Measurements from ENCODE around the gene ACR.
"Not testable (repeated sequence)": the region's sequence is repeated elsewhere in the genome, so short reads cannot be mapped to it uniquely, and the experiment has no call there.

ACR gene

DNA sequence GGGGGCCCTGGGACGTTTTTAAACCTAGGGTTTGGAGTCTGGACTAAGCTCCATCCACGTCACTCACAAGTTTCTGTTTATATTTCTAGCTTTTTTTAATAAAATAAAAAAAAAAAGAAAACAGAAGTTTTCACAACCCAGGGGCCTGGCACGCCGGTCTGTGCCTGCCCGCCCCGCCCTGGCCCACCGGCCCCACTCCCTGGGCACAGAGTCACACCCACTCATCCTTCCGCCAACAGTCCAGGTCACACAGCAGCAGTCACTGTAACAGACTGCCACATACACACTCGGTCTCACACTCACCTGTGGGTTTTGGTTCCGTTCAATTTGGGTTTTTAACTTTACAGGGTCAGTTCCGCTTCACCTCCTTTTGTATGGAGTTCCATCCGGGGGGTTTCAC, 5.3 kb upstream of the ACR start:
- no peak for DNase-seq (ENCODE audit: low spot score)

- DNase-seq (ENCODE audit: low spot score): no peak
Observed at GRCh38 chr22:50733521-50734342, 4.3 kb upstream of the ACR start.

DNA sequence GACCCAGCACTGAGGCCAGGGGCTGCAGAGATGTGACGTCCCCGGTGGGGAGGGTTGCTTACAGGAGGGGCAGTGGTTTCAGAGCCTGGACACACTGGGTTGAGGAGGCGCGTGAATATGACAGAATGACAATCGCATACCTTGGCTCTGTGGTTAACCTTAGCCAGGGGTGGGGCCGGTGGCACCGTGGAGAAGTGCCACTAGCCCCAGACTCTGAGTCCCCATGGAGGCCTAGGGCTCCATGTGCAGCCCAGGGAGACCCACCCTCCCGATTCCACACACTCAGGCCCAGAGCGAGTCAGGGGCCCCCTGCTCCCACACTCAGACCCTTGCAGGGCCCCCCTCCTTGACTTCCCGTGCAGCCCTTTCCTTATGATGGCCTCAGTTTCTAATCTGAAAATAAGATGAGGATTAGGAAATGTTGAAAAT, 3.6 kb upstream of the ACR start:
- DNase-seq (ENCODE audit: low spot score): no peak

DNA sequence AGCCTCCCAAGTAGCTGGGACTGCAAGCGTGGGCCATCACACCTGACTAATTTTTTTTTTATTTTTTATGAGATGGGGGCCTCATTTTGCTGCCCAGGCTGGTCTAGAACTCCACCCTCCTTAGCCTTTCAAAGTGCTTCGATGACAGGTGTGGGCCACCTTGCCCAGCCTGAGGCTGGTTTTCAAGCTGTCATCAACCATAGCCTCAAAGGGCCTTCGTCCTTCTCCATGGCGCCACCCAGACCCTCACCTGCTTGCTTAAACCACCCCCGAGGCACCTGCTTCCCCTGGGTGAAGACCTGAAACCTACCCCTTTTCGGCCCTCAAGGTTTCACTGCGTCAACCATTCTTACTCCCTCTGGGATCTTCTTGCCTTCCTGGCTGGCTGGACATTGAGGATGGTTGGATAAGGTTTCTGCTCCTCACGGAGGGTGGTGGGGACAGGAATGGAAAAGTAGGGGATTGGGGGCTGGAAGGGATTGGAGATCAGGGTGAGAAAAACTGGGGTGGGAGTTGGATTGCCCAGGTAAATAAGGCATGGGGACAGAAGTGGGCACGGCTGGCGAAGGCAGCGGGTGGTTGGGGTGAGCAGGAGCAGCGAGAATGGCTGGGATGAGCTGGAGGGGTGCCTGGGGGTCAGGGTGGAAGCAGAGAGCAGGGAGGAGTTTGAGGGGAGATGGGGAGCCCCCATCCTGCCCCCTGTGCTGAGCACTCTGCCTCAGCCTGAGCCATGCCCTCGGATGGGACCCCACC, 2.8 kb upstream of the ACR start:
- DNase-seq (ENCODE audit: low spot score): no peak

- DNase-seq (ENCODE audit: low spot score): no peak
Observed at GRCh38 chr22:50735739-50736030, 2.3 kb upstream of the ACR start.

DNA sequence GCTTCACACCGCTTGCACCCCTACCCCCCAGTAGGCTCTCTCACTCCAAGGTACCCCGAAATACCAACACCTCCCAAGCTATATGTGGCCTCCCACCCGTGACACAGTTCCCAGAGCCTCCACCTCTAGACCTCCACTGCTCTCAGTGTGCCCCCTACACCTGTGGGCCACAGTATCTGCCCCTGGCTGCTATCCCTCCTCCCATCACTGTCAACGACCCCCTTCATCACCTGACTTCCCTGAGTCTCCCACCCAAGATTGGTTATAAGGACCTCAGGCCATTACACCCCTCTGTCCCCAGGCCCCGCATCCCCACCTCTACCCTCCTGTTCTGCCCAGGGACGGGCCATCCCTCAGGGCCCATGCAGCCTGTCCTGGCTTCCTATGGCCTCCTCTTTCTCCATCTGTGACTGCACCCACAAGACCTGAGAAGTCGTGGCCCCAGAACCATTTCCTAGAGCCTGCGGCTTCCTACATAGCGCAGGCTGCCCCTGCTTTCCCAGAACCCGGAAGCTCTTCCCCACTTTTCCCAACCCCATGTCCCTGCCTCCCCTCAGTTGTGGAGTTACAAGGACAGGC, 734 bp downstream of the ACR start:
- no peak for DNase-seq (ENCODE audit: low spot score)

DNA sequence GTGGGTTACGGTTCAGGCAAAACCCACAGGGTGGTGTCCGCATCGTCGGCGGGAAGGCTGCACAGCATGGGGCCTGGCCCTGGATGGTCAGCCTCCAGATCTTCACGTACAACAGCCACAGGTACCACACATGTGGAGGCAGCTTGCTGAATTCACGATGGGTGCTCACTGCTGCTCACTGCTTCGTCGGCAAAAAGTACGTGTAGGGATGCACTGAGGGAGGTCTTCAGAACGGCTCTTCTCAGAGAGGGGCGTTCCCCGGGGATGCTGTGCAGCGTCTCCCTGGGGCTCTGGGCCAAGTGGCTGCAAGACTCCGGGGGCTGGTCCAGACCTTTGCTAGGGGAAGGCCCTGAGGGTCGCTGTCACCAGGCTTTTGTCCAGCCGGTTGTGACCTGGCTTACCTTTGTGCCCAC, 1.3 kb downstream of the ACR start:
- DNase-seq (ENCODE audit: low spot score): no peak

DNA sequence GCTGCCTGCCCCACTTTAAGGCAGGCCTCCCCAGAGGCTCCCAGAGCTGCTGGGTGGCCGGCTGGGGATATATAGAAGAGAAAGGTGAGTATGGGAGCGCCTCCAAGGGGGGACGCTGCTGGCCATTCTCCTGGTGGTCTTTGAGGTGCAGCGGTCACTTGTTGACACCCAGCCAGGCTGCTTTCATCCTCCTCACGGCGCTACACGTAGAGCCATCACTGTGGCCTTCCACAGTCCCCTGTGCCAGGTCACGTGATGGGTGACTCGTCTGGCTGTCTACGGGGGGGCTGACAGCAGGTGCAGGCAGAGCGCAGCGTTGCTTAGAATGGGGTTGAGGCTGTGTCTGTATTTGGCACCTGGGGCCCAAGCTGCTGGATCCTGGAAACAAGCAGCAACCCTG, 1.9 kb downstream of the ACR start:
- DNase-seq (ENCODE audit: low spot score): no peak

GRCh38 chr22:50740714-50741113, 2.7 kb downstream of the ACR start:
- DNase-seq (ENCODE audit: low spot score): not testable (repeated sequence)

GRCh38 chr22:50744424-50744823, 6.4 kb downstream of the ACR start:
- not testable (repeated sequence) for DNase-seq (ENCODE audit: low spot score)

DNA sequence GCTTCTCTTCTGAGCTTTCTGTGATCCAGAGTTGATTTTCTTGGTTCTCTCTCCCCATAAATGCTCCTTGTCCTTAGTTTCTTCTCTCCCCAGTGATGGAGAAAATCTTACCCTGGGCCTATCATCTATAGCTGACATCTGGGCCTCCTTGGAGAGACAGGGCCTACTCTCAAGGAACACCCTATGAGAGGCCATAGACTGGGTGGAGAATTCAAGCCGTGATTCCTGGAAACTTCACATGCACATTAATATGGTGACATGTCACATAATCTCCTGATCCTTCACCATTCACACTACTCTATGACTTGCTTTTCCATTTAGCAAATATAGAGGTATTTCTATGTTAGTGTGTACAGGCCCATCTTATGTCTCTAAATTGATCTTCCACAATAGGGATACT, 9.5 kb downstream of the ACR start:
- DNase-seq (ENCODE audit: low spot score): not testable (repeated sequence)

- not testable (repeated sequence) for DNase-seq (ENCODE audit: low spot score)
Observed at GRCh38 chr22:50748630-50749029, 10.6 kb downstream of the ACR start.

DNA sequence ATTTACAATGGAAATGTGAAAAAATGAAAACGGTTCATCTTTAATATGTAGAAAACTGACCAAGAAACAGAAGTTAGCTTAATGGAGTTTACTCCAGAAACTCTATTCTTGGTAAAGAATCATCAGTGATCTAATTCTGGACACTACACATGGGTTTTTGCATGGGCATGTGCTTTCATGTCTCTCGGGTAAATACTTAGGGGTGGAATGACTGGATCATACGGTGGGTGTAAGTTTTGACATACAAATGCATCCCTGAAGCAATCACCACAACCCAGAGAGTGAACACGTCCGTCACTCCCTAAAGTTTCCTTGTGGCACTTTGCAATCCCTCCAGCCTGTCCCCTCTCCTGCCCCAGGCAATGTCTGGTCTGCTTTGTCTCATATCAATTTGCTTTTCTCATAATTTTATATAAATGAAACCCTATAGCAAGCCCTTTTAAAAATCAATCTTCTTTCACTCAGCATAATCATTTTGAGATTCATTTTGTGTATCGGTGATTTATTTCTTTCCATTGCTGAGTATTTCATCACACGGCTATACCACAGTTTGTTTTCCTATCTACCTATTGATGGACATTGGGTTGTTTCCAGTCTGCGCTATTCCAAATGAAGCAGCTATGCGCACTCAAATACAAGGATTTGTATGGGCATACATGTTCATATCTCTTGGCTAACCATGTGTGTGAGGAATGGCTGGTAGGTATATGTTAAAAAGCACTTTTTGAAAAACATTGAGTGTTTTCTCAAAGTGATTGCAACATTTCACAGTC, 11.5 kb downstream of the ACR start:
- DNase-seq (ENCODE audit: low spot score): not testable (repeated sequence)

DNA sequence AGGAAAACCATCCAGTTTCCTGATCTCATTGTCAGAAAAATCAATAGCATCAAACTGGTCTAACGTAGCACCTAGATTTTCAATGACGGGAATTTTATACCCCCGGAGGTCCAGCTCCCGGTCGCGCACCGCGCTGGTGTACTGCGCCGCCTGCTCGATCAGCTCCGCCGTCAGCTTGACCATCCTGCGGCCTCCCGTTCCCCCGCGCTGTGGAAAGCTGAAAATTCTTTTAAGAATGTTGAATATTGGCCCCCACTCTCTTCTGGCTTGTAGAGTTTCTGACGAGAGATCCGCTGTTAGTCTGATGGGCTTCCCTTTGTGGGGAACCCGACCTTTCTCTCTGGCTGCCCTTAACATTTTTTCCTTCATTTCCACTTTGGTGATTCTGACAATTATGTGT, 17.2 kb downstream of the ACR start:
- not testable (repeated sequence) for DNase-seq (ENCODE audit: low spot score)

DNA sequence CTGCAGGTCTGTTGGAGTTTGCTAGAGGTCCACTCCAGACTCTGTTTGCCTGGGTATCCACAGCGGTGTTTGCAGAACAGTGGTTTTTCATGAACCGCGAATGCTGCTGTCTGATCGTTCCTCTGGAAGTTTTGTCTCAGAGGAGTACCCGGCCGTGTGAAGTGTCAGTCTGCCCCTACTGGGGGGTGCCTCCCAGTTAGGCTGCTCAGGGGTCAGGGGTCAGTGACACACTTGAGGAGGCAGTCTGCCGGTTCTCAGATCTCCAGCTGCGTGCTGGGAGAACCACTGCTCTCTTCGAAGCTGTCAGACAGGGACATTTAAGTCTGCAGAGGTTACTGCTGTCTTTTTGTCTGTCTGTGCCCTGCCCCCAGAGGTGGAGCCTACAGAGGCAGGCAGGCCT, 18.4 kb downstream of the ACR start:
- DNase-seq (ENCODE audit: low spot score): not testable (repeated sequence)

- not testable (repeated sequence) for DNase-seq (ENCODE audit: low spot score)
Observed at GRCh38 chr22:50756949-50757491, 19.0 kb downstream of the ACR start.

DNA sequence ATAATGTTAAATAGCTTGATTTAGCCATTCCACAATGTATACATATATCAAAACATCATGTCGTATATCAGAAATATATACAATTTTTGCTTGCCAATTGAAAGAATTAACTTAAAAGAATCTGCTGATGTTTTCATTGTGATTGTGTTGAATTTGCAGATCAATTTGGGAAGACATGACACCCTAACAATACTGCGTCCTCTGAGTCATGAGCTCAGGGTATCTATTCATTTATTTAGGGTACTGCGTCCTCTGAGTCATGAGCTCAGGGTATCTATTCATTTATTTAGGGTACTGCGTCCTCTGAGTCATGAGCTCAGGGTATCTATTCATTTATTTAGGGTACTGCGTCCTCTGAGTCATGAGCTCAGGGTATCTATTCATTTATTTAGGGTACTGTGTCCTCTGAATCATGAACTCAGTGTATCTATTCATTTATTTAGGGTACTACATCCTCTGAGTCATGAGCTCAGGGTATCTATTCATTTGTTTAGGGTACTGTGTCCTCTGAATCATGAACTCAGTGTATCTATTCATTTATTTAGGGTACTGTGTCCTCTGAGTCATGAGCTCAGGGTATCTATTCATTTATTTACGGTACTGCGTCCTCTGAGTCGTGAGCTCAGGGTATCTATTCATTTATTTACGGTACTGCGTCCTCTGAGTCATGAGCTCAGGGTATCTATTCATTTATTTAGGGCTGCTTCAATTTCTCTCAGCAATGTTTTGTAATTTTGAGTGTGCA, 21.8 kb downstream of the ACR start:
- DNase-seq (ENCODE audit: low spot score): peak; percentile 20

DNA sequence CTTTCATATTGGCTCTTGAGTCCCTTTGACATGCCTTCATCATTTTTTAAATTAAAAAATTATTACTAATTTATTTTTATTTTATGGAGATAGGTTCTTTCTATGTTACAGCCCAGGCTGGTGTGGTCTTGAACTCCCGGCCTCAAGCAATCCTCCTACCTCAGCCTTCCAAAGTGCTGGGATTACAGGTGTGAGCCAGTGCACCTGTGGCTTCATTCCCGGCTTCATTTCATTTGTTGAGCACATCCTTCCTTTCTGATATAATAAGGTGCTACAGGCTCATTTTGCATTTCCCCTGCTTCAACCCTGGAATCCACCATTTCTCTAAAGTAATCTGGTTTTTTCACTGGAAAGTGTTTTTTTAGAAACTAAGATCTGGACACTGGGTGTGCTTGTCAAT, 23.8 kb downstream of the ACR start:
- DNase-seq (ENCODE audit: low spot score): not testable (repeated sequence)

- not testable (repeated sequence) for DNase-seq (ENCODE audit: low spot score)
Observed at GRCh38 chr22:50764288-50764687, 26.3 kb downstream of the ACR start.

DNA sequence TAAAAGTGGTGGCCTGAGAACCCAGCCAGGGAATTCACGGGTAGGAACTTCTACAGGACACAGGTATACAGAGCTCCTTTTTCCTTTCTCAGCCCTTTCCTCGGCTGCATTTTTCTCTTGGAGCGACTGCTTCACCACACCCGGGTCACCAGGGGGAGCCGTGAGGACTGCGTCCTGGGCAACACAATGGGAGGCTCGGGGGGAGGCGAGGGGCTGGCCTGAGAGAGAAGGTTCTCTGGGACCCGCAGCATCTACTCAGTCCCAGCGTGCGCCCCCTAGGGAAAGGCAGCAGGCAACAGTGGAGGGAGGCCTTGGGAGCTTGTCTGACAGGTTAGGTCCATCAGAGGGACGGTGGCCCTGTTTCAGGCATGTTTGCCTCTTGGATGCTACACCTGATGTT, 37.1 kb downstream of the ACR start:
- DNase-seq (ENCODE audit: low spot score): peak; percentile 51

- DNase-seq (ENCODE audit: low spot score): not testable (repeated sequence)
Observed at GRCh38 chr22:50777631-50778030, 39.6 kb downstream of the ACR start.
